Measurements from ENCODE around the gene CRHR1.

Gene CRHR1

GRCh38 chr17:45824901-45825492 lies 40.9 kb downstream of the CRHR1 start:
- DNase-seq: no peak

GRCh38 chr17:45825792-45826191 lies 41.7 kb downstream of the CRHR1 start:
- DNase-seq: no peak

GRCh38 chr17:45826919-45827588 lies 42.9 kb downstream of the CRHR1 start:
- no peak for DNase-seq

- DNase-seq: no peak
These were observed 44.1 kb downstream of the CRHR1 start for GRCh38 chr17:45828171-45828570.

GRCh38 chr17:45828582-45829133 lies 44.5 kb downstream of the CRHR1 start:
- DNase-seq: no peak

- no peak for DNase-seq
These were observed 49.8 kb downstream of the CRHR1 start for GRCh38 chr17:45833920-45834319.

GRCh38 chr17:45834471-45835396 lies 50.6 kb downstream of the CRHR1 start:
- DNase-seq: no peak

GRCh38 chr17:45835481-45835880 lies 51.4 kb downstream of the CRHR1 start:
- no peak for DNase-seq

- no peak for DNase-seq
These were observed 52.2 kb downstream of the CRHR1 start for GRCh38 chr17:45836047-45837044.

- DNase-seq: no peak
These were observed 53.1 kb downstream of the CRHR1 start for GRCh38 chr17:45837187-45837586.

GRCh38 chr17:45837603-45838002 lies 53.5 kb downstream of the CRHR1 start:
- no peak for DNase-seq

- no peak for DNase-seq
These were observed 54.7 kb downstream of the CRHR1 start for GRCh38 chr17:45838751-45839295.

GRCh38 chr17:45839442-45839841 lies 55.3 kb downstream of the CRHR1 start:
- DNase-seq: no peak

GRCh38 chr17:45841186-45841585 lies 57.1 kb downstream of the CRHR1 start:
- DNase-seq: peak; percentile 59

GRCh38 chr17:45841883-45842525 lies 57.9 kb downstream of the CRHR1 start:
- peak; percentile 93 for DNase-seq

- no peak for DNase-seq
These were observed 59.6 kb downstream of the CRHR1 start for GRCh38 chr17:45843722-45844121.

- DNase-seq: no peak
These were observed 60.7 kb downstream of the CRHR1 start, which contains the start of gene SPPL2C for GRCh38 chr17:45844695-45845375. SPPL2C (plus strand) TSS chr17:45844881; CDS start chr17:45844907, 26 bp downstream.

- no peak for DNase-seq
These were observed 61.5 kb downstream of the CRHR1 start for GRCh38 chr17:45845376-45846185.

GRCh38 chr17:45846223-45846622 lies 62.1 kb downstream of the CRHR1 start:
- no peak for DNase-seq

- DNase-seq: no peak
These were observed 62.5 kb downstream of the CRHR1 start for GRCh38 chr17:45846646-45847045.
